Endothelial cell of umbilical vein (primary cell): ENCODE measurements around the gene MORF4L1. TPM values are rescaled to one million over a fixed set of nuclear protein-coding genes. Genes with fewer than 3 reads are reported as not detected.

ENCODE experiments used
- BruUV-seq: library from RNA; stranded (reverse); fragments of 400-500 nt; replicated peaks from 2 replicates; lab custom pipeline; 2021; lab: Mats Ljungman, UMichigan
- CTCF ChIA-PET: fragments of 300-600, 350-600 bp; sonication (Branson Sonifier 250); formaldehyde crosslinking; loops from one replicate; lab custom pipeline; 2021; ENCODE audit warnings: antibody characterized with exemption, inconsistent platforms; lab: Charles Lee
- POLR2A ChIA-PET: fragments of 300-600, 350-600 bp; sonication (Branson Sonifier 250); formaldehyde crosslinking; loops from one replicate; lab custom pipeline; 2021; ENCODE audit warnings: antibody characterized with exemption, inconsistent platforms; lab: Charles Lee
- DNase-seq: peaks from one replicate; pipeline ENCODE4 v3.0.0-alpha.2; 2011; ENCODE audit warnings: low read depth, low spot score
- FAIRE-seq: peaks from 2 replicates; lab custom pipeline; 2011; peaks lifted over from hg19 to GRCh38; lab: Jason Lieb, UNC
- H2AFZ ChIP-seq: 2 replicates; pipeline ENCODE4 v1.6.0; 2012; ENCODE audit warnings: low read depth, low read length, control low read depth, inconsistent platforms
- H3K27ac ChIP-seq: 2 replicates; pipeline ENCODE4 v1.5.1; 2011; ENCODE audit warnings: low read depth, mild to moderate bottlenecking, control low read depth, low read length, moderate library complexity; ENCODE audit not compliant: insufficient read depth
- H3K27me3 ChIP-seq, 2 experiments: 2 replicates each; pipeline versions ENCODE4 v1.6.0 to v1.6.1; 2011; ENCODE audit warnings: low read length in 2 of 2, mixed read lengths in 1 of 2; ENCODE audit not compliant: control insufficient read depth in 2 of 2, insufficient read depth in 2 of 2
- H3K36me3 ChIP-seq, 2 experiments: 2 replicates in 1 of 2; 3 replicates in 1 of 2; pipeline ENCODE4 v1.5.1; 2011; ENCODE audit warnings: low read length in 2 of 2, mild to moderate bottlenecking in 1 of 2, moderate library complexity in 1 of 2; ENCODE audit not compliant: control insufficient read depth in 2 of 2, insufficient read depth in 2 of 2; ENCODE audit errors: extremely low read depth in 1 of 2
- H3K4me1 ChIP-seq: 3 replicates; pipeline ENCODE4 v1.5.1; 2011; ENCODE audit warnings: mild to moderate bottlenecking, low read length; ENCODE audit not compliant: control insufficient read depth, insufficient read depth; ENCODE audit errors: extremely low read depth
- H3K4me2 ChIP-seq: 2 replicates; pipeline ENCODE4 v1.6.1; 2011; ENCODE audit warnings: low read length, control low read depth, mixed read lengths; ENCODE audit not compliant: insufficient read depth
- H3K4me3 ChIP-seq, 3 experiments: fragments of 200-600 bp in 1 of 3; sonication (generic), shearing (Covaris generic) in 1 of 3; replicated peaks in 1 of 3; 2 replicates each; pipeline ENCODE4 v1.5.1; 2011 to 2016; ENCODE audit warnings: control low read depth in 3 of 3, low read length in 3 of 3, mild to moderate bottlenecking in 2 of 3, inconsistent platforms in 1 of 3, low read depth in 1 of 3, moderate library complexity in 1 of 3; ENCODE audit not compliant: insufficient read depth in 1 of 3
- H3K79me2 ChIP-seq: 2 replicates; pipeline ENCODE4 v1.6.0; 2012; ENCODE audit warnings: low read length, inconsistent platforms; ENCODE audit not compliant: control insufficient read depth, insufficient read depth
- H3K9ac ChIP-seq: replicated peaks from 2 replicates; pipeline ENCODE3; 2011; ENCODE audit warnings: low read length, control low read depth; ENCODE audit not compliant: insufficient read depth; ENCODE audit errors: extremely low read depth
- H3K9me1 ChIP-seq: replicated peaks from 3 replicates; pipeline ENCODE4 v1.6.0; 2011; ENCODE audit warnings: mild to moderate bottlenecking, low read length; ENCODE audit not compliant: control insufficient read depth, insufficient read depth; ENCODE audit errors: extremely low read depth
- H3K9me3 ChIP-seq: replicated peaks from 2 replicates; pipeline ENCODE4 v1.5.1; 2012; ENCODE audit warnings: low read length, inconsistent platforms; ENCODE audit not compliant: control insufficient read depth, insufficient read depth
- H4K20me1 ChIP-seq: replicated peaks from 2 replicates; pipeline ENCODE3; 2011; ENCODE audit warnings: mild to moderate bottlenecking, low read length; ENCODE audit not compliant: control insufficient read depth, insufficient read depth; ENCODE audit errors: extremely low read depth
- CTCF ChIP-seq, 2 donors: IDR thresholded peaks; 1 replicate in 1 of 2; 2 replicates in 1 of 2; pipeline ENCODE4 v1.5.1; 2011; ENCODE audit warnings: low read length in 2 of 2, mild to moderate bottlenecking in 2 of 2, moderate library complexity in 2 of 2, control low read depth in 1 of 2, inconsistent platforms in 1 of 2, low read depth in 1 of 2; ENCODE audit not compliant: insufficient read depth in 1 of 2; ENCODE audit errors: extremely low read depth in 1 of 2
- EZH2 ChIP-seq: IDR thresholded peaks from 2 replicates; pipeline ENCODE4 v1.6.1; 2012; ENCODE audit warnings: borderline replicate concordance, low read depth, mild to moderate bottlenecking, moderate library complexity, low read length, inconsistent platforms; ENCODE audit not compliant: severe bottlenecking
- FOS ChIP-seq: IDR thresholded peaks from 2 replicates; pipeline ENCODE4 v1.6.1; 2011; ENCODE audit warnings: mild to moderate bottlenecking, low read length, moderate library complexity, borderline replicate concordance; ENCODE audit not compliant: insufficient read depth
- GATA2 ChIP-seq: IDR thresholded peaks from 2 replicates; pipeline ENCODE4 v1.7.0; 2011; ENCODE audit warnings: low read depth, mild to moderate bottlenecking, moderate library complexity, mixed read lengths, low read length; ENCODE audit not compliant: insufficient read length, insufficient read depth
- JUN ChIP-seq: IDR thresholded peaks from 2 replicates; pipeline ENCODE4 v1.6.1; 2011; ENCODE audit warnings: borderline replicate concordance, low read depth; ENCODE audit not compliant: insufficient read length, insufficient read depth
- MAX ChIP-seq: IDR thresholded peaks from 2 replicates; pipeline ENCODE4 v1.6.1; 2011; ENCODE audit not compliant: insufficient read depth, insufficient read length
- MYC ChIP-seq: IDR thresholded peaks from one replicate; pipeline ENCODE4 v1.6.1; 2011; ENCODE audit warnings: mild to moderate bottlenecking, low read depth, low read length
- POLR2A ChIP-seq: IDR thresholded peaks from 2 replicates; pipeline ENCODE4 v1.6.1; 2012; ENCODE audit warnings: low read depth, mild to moderate bottlenecking, control low read depth, low read length
- POLR2AphosphoS5 ChIP-seq: IDR thresholded peaks from 2 replicates; pipeline ENCODE4 v1.6.1; 2012; ENCODE audit warnings: low read depth, mild to moderate bottlenecking, control low read depth, low read length, moderate library complexity; ENCODE audit not compliant: insufficient read depth
- dilution Hi-C: fragments of 300-500 bp; cut with MboI; formaldehyde crosslinking; loops from one replicate; pipeline ENCODE4 v1.15.0; 2019; ENCODE audit warnings: low sequenced_read_pairs; ENCODE audit not compliant: extremely low pct_ligation_motif_present
- intact Hi-C: fragments of 100-400 bp; cut with micrococcal nuclease; formaldehyde crosslinking; loops from one replicate; pipeline ENCODE4 v1.10.0; 2022
- polyA plus RNA-seq, 4 experiments: library from polyadenylated mRNA; depleted of rRNA in 3 of 4; stranded (reverse) in 3 of 4; unstranded in 1 of 4; fragments of >200 nt; gene quantifications; 2 replicates each; pipeline versions ENCODE4 v1.2.1 to v1.2.3, GENCODE V29; 2011 to 2012; ENCODE audit warnings: missing spikeins in 1 of 4
- total RNA-seq: library from RNA; stranded (reverse); gene quantifications from 2 replicates; pipeline ENCODE4 v1.2.3, GENCODE V29; 2021

The MORF4L1 gene
- total and polyA plus RNA-seq, 2 donors (not counting 3 experiments of a cell fraction or from before 2014, with no cell fraction given), result 164 to 404 TPM

GRCh38 chr15:78854833-78855372 is 17.8 kb upstream of the MORF4L1 start:
- H3K79me2 ChIP-seq, result no peaks in the 10 kb centered on the region
- FAIRE-seq (no peak), DNase-seq (no peak)
- peaks cover 4% of the 10 kb centered on the region for H3K4me1 ChIP-seq
- H3K4me2 ChIP-seq, result no peak overlapping the region
- no peaks in the 10 kb centered on the region for H3K9me1 ChIP-seq
- ChIA-PET CTCF (no interaction called here), POLR2A (no interaction called here)
- H2AFZ ChIP-seq, result no peak overlapping the region
- no peaks in the 10 kb centered on the region for H3K9me3 ChIP-seq
- H3K27me3 ChIP-seq, result no peaks in the 10 kb centered on the region
- no TSS peak for BruUV-seq
- no peak overlapping the region for H3K9ac ChIP-seq
- TF ChIP-seq FOS (no peak), JUN (no peak), CTCF (IDR thresholded peaks at IDR 0.05; ENCODE audit: extremely low read depth in 1 of 2, insufficient read depth in 1 of 2, low read depth in 1 of 2, low read length in 2 of 2) (no peak), POLR2AphosphoS5 (no peak), MAX (no peak), POLR2A (no peak), GATA2 (no peak), EZH2 (no peak), MYC (no peak)
- no peak overlapping the region for H3K4me3 ChIP-seq
- H3K36me3 ChIP-seq, result no peaks in the 10 kb centered on the region
- H4K20me1 ChIP-seq, result no peaks in the 10 kb centered on the region
- intact Hi-C loops, result no loop called here
- dilution Hi-C loops, result no loop called here
- H3K27ac ChIP-seq, result no peak overlapping the region
